GM23248 (cell line): ENCODE data around the gene POLR2F.
"Not testable (repeated sequence)": the region's sequence is repeated elsewhere in the genome, so short reads cannot be mapped to it uniquely, and the experiment has no call there.

Source experiments
- EZH2 ChIP-seq: fragments of 200-600 bp; sonication (generic); IDR thresholded peaks from 2 replicates; pipeline ENCODE4 v1.6.1; 2018; ENCODE audit warnings: antibody characterized with exemption, mild to moderate bottlenecking; ENCODE audit not compliant: insufficient read depth, poor library complexity, severe bottlenecking
- EZH2phosphoT487 ChIP-seq: fragments of 200-600 bp; sonication (generic); IDR thresholded peaks from 2 replicates; pipeline ENCODE4 v1.6.1; 2018; ENCODE audit warnings: antibody characterized with exemption, moderate library complexity, mild to moderate bottlenecking, low read depth; ENCODE audit not compliant: insufficient read depth

DNA sequence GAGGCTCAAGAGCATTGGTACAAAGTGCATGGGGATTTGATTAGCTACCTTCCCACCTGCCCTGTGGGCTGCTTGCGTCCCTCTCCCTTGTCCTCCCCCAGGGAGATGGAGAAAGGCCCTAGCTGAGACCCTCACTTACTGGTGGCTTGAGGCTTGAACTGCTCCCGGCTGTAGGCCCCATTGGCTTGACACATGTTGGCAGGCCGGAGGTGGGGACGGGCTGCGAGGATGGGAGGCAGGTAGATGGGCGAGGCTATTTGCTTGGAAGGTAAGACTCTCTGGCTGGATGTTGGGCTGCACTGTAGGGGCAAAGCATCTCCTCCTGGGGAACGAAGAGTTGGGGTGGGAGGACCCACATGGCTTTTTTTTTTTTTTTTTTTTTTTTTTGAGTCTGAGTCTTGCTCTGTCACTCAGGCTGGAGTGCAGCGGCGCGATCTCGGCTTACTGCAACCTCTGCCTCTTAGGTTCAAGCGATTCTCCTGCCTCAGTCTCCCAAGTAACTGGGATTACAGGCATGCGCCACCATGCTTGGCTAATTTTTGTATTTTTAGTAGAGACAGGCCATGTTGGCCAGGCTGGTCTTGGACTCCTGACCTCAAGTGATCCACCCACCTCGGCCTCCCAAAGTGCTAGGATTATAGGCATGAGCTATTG lies 6.2 kb upstream of the POLR2F start:
- TF ChIP-seq EZH2phosphoT487, EZH2: not testable (repeated sequence)
